ENCODE measurements around the gene E2F6.

E2F6 gene

DNA sequence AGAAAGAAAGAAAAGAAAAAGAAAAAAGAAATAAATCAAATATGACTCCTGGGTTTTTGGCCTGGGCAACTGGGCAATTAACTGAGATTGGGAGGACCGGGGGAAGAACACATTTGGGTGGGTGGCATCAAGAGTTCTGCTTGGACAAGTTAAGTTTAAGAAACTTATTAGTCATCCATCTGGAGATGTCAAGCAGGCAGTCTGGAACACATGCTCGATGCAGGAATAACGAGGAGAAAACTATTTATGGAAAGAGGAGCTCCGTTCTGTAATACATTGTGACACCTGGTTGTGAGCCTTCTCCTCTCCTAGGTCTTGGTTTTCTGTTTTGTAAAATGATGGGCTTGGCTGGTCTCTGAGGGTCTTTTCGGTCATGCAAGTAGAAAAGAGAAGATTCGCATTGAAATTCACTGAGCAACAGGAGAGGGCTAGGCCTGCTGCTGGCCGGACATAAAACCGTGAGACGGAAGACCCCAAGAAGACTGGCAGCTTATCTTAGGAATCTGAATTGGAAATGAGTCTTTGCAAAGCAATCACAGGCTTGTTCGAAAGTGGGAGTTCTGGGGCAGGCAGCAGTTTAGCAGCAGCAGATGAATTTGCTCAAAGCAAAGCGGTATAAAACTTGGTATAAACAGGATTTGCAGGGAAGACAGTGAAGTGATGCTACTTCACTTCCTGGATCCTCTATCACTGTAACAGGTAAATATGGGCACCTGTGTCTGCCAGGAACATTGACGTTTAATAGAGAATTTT lies 51.4 kb downstream of the E2F6 start:
- TF ChIP-seq YY1 (IDR thresholded peaks at IDR 0.05; ENCODE audit: low read depth) (no peak), TEAD4 (IDR thresholded peaks at IDR 0.05) (no peak), ZBTB7A (IDR thresholded peaks at IDR 0.05; ENCODE audit: low read depth) (no peak), CREB1 (IDR thresholded peaks at IDR 0.05; ENCODE audit: low read depth) (no peak), FOXM1 (IDR thresholded peaks at IDR 0.05; ENCODE audit: borderline replicate concordance, low read depth) (no peak), NFIC (IDR thresholded peaks at IDR 0.05) (no peak), RAD21 (IDR thresholded peaks at IDR 0.05; ENCODE audit: low read depth) (no peak), TAF1 (IDR thresholded peaks at IDR 0.05; ENCODE audit: low read depth) (no peak), TCF12 (IDR thresholded peaks at IDR 0.05; ENCODE audit: low read depth) (no peak), CEBPB (IDR thresholded peaks at IDR 0.05) (no peak), EP300 (IDR thresholded peaks at IDR 0.05; ENCODE audit: borderline replicate concordance) (no peak)
- TF ChIP-seq, protein P1, sequence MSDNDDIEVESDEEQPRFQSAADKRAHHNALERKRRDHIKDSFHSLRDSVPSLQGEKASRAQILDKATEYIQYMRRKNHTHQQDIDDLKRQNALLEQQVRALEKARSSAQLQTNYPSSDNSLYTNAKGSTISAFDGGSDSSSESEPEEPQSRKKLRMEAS (IDR thresholded peaks at IDR 0.05): no peak
- TF ChIP-seq, protein P2, sequence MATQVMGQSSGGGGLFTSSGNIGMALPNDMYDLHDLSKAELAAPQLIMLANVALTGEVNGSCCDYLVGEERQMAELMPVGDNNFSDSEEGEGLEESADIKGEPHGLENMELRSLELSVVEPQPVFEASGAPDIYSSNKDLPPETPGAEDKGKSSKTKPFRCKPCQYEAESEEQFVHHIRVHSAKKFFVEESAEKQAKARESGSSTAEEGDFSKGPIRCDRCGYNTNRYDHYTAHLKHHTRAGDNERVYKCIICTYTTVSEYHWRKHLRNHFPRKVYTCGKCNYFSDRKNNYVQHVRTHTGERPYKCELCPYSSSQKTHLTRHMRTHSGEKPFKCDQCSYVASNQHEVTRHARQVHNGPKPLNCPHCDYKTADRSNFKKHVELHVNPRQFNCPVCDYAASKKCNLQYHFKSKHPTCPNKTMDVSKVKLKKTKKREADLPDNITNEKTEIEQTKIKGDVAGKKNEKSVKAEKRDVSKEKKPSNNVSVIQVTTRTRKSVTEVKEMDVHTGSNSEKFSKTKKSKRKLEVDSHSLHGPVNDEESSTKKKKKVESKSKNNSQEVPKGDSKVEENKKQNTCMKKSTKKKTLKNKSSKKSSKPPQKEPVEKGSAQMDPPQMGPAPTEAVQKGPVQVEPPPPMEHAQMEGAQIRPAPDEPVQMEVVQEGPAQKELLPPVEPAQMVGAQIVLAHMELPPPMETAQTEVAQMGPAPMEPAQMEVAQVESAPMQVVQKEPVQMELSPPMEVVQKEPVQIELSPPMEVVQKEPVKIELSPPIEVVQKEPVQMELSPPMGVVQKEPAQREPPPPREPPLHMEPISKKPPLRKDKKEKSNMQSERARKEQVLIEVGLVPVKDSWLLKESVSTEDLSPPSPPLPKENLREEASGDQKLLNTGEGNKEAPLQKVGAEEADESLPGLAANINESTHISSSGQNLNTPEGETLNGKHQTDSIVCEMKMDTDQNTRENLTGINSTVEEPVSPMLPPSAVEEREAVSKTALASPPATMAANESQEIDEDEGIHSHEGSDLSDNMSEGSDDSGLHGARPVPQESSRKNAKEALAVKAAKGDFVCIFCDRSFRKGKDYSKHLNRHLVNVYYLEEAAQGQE (IDR thresholded peaks at IDR 0.05; ENCODE audit: low read depth): no peak
- TF ChIP-seq, protein P3, sequence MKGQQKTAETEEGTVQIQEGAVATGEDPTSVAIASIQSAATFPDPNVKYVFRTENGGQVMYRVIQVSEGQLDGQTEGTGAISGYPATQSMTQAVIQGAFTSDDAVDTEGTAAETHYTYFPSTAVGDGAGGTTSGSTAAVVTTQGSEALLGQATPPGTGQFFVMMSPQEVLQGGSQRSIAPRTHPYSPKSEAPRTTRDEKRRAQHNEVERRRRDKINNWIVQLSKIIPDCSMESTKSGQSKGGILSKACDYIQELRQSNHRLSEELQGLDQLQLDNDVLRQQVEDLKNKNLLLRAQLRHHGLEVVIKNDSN (IDR thresholded peaks at IDR 0.05): no peak

DNA sequence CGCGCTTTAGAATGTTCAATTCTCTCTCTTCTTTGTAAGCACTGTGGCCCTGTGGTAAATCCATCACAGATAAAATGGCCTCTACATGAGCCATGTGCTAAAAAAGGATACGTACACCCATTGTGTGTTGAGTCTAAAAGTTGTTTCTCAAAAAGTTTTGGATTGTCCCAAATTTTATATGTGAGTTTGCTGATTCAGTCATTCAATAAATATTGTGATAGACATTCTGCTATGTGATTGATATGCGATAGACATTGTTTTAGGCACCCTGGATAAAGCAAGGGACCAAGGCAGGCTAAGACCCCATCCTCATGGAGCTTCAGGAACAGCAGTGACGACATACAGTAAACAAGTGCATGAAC lies 53.5 kb downstream of the E2F6 start:
- TF ChIP-seq, protein P2 (IDR thresholded peaks at IDR 0.05; ENCODE audit: low read depth): no peak
- TF ChIP-seq TCF12 (IDR thresholded peaks at IDR 0.05; ENCODE audit: low read depth) (no peak), YY1 (IDR thresholded peaks at IDR 0.05; ENCODE audit: low read depth) (no peak), FOXM1 (IDR thresholded peaks at IDR 0.05; ENCODE audit: borderline replicate concordance, low read depth) (no peak), EGR1 (IDR thresholded peaks at IDR 0.05) (no peak), NFIC (IDR thresholded peaks at IDR 0.05) (no peak), RAD21 (IDR thresholded peaks at IDR 0.05; ENCODE audit: low read depth) (no peak), CEBPB (IDR thresholded peaks at IDR 0.05) (no peak), EP300 (IDR thresholded peaks at IDR 0.05; ENCODE audit: borderline replicate concordance) (no peak), TEAD4 (IDR thresholded peaks at IDR 0.05) (no peak), ZBTB7A (IDR thresholded peaks at IDR 0.05; ENCODE audit: low read depth) (no peak), CREB1 (IDR thresholded peaks at IDR 0.05; ENCODE audit: low read depth) (no peak)

DNA sequence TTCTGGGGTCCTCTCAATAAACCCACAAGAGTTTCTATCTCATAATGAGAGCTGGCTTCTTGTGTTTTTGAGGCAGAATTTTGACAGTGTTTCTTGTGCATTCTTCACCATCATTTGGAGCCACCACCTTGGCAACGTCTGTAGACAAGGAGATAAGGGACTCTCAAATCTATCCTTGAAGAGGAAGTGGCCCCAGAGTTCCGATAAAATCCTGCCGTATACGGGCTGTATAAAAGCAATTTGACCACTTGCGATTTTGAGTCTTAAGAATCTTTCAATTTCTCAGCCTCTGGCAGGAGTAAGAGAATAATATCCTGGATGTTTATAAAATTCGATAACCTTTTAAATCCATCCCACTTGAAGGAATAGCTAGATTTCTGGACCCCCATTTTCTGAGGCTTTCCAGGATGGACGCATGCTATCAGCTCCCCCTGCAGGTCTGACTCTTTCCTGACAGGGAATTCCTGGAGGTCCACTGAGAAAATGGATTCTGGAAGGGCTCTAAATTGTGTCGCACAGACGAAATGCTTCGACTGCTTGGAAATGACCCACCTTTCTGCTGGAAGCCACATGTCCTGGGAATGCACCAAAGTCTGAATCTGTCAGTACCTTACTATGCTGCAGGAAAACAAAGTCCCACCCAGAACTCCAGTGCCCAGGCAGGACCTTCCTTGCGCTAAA lies 54.1 kb downstream of the E2F6 start:
- TF ChIP-seq, protein P3 (IDR thresholded peaks at IDR 0.05): no peak
- TF ChIP-seq EP300 (IDR thresholded peaks at IDR 0.05; ENCODE audit: borderline replicate concordance): no peak
- TF ChIP-seq YY1 (IDR thresholded peaks at IDR 0.05; ENCODE audit: low read depth): 0 out of 2 replicates have a peak, but pooled peaks have one; percentile 19
- TF ChIP-seq RAD21 (IDR thresholded peaks at IDR 0.05; ENCODE audit: low read depth): peak; percentile 92
- TF ChIP-seq, protein P1 (IDR thresholded peaks at IDR 0.05): no peak
- no peak for TF ChIP-seq TAF1 (IDR thresholded peaks at IDR 0.05; ENCODE audit: low read depth)
- no peak for TF ChIP-seq TCF12 (IDR thresholded peaks at IDR 0.05; ENCODE audit: low read depth)
- 0 out of 2 replicates have a peak, but pooled peaks have one; percentile 21 for TF ChIP-seq TEAD4 (IDR thresholded peaks at IDR 0.05)
- no peak for TF ChIP-seq NFIC (IDR thresholded peaks at IDR 0.05)
- TF ChIP-seq EGR1 (IDR thresholded peaks at IDR 0.05): no peak
- TF ChIP-seq FOXM1 (IDR thresholded peaks at IDR 0.05; ENCODE audit: borderline replicate concordance, low read depth): no peak
- TF ChIP-seq CEBPB (IDR thresholded peaks at IDR 0.05): no peak
- no peak for TF ChIP-seq CREB1 (IDR thresholded peaks at IDR 0.05; ENCODE audit: low read depth)
- no peak for TF ChIP-seq ZBTB7A (IDR thresholded peaks at IDR 0.05; ENCODE audit: low read depth)
- TF ChIP-seq, protein P2 (IDR thresholded peaks at IDR 0.05; ENCODE audit: low read depth): no peak

All from Ishikawa (cell line).